ENCODE results near the gene POU2AF3. TPM values are rescaled to one million over a fixed set of nuclear protein-coding genes. Genes with fewer than 3 reads are reported as not detected.

Gene POU2AF3
- polyA plus RNA-seq, 2 of the 4 experiments (the other 2 are of a cell fraction), result 0.63 to 2.9 TPM

DNA sequence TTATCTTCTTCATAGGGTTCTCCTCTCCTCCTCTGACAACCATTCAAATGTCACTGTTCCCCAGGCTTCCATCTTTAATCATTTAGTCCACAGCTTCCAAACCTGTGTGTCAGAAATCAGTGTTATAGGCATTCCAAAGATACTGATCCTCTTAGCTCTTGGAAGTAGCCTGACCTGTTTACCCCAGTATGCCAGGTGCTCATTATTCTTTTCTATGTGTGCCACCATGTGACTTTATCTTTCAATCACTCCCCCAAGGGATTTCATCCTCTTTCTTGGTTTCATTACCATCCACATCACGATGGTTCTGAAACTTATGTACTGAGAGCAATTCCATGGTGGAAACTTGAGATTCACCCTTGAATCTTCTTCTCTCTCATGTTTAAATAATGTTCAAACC is 45.2 kb upstream of the POU2AF3 start (continued):
- TF ChIP-seq ELK1 (IDR thresholded peaks at IDR 0.05; ENCODE audit: low read depth, low read length), result no peak
- TF ChIP-seq HMGXB4 (CRISPR knock-in tag; IDR thresholded peaks at IDR 0.05; ENCODE audit: borderline replicate concordance), result no peak
- TF ChIP-seq CHD4 (IDR thresholded peaks at IDR 0.05; ENCODE audit: borderline replicate concordance), result no peak
- no peak for TF ChIP-seq MAZ (IDR thresholded peaks at IDR 0.05; ENCODE audit: borderline replicate concordance, low read depth, low read length)
- no peak for TF ChIP-seq CBX2 (IDR thresholded peaks at IDR 0.05; ENCODE audit: borderline replicate concordance, low read depth)

DNA sequence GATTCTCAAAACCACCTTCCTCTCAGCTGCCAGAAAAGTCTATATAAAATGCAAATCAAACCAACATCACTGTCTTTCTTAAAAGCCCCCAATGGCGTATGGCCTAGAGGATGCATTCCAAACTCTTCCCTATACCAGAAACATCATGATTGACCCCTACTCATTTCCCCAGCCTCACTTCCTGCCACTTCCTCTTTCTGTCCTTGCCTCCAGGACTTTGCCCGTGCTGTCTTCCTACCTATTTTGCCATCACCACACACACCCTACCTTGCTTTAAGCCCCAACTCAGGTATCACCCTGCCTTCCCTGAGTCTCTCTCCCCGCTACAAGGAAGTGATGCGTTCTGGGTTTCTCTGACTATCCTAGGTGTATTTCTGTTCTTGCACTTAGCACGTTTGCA is 44.7 kb upstream of the POU2AF3 start:
- H3K27ac ChIP-seq, result no peak overlapping the region
- H3K4me1 ChIP-seq, result no peaks in the 10 kb centered on the region
- DNase-seq (ENCODE audit: low read depth in 1 of 2, low spot score in 1 of 2), result no peak
- no peak for ATAC-seq
- 2% methylated on average over 5 of the region's 5 CpGs for WGBS (ENCODE audit: missing lambda C conversion rate)
- TF ChIP-seq RNF2 (IDR thresholded peaks at IDR 0.05; ENCODE audit: borderline replicate concordance, low read depth) (no peak), HOXB5 (CRISPR knock-in tag; IDR thresholded peaks at IDR 0.05) (no peak), SMC3 (IDR thresholded peaks at IDR 0.05) (no peak), JUN (IDR thresholded peaks at IDR 0.05) (no peak), MAFK (IDR thresholded peaks at IDR 0.05; ENCODE audit: partially characterized antibody) (no peak), CHD4 (IDR thresholded peaks at IDR 0.05; ENCODE audit: borderline replicate concordance) (no peak), RARB (CRISPR knock-in tag; IDR thresholded peaks at IDR 0.05) (no peak), GATA3 (IDR thresholded peaks at IDR 0.05; ENCODE audit: borderline replicate concordance) (no peak), KDM1A (IDR thresholded peaks at IDR 0.05; ENCODE audit: low read depth) (no peak), BHLHE40 (IDR thresholded peaks at IDR 0.05; ENCODE audit: low read depth, low read length) (no peak)
- FAIRE-seq, result no peak
- no peak overlapping the region for H3K4me3 ChIP-seq
- ChIA-PET POLR2A (no interaction called here), CTCF (no interaction called here)
- H3K9me3 ChIP-seq, result no peaks in the 10 kb centered on the region
- no peak overlapping the region for H3K4me2 ChIP-seq

GRCh38 chr11:111258046-111258445 is 40.3 kb upstream of the POU2AF3 start:
- WGBS (ENCODE audit: missing lambda C conversion rate), result 32% methylated on average over 4 of the region's 4 CpGs
- TF ChIP-seq KDM1A (IDR thresholded peaks at IDR 0.05; ENCODE audit: low read depth) (no peak), SREBF2 (IDR thresholded peaks at IDR 0.05) (no peak), CHD4 (IDR thresholded peaks at IDR 0.05; ENCODE audit: borderline replicate concordance) (no peak)
- FAIRE-seq, result no peak
- ChIA-PET CTCF (no interaction called here), POLR2A (no interaction called here)
- no peak overlapping the region for H3K4me2 ChIP-seq
- no peaks in the 10 kb centered on the region for H3K9me3 ChIP-seq
- H3K4me1 ChIP-seq, result no peaks in the 10 kb centered on the region
- no peak for ATAC-seq
- DNase-seq (ENCODE audit: low read depth in 1 of 2, low spot score in 1 of 2), result no peak
- H3K4me3 ChIP-seq, result no peak overlapping the region
- no peak overlapping the region for H3K27ac ChIP-seq

DNA sequence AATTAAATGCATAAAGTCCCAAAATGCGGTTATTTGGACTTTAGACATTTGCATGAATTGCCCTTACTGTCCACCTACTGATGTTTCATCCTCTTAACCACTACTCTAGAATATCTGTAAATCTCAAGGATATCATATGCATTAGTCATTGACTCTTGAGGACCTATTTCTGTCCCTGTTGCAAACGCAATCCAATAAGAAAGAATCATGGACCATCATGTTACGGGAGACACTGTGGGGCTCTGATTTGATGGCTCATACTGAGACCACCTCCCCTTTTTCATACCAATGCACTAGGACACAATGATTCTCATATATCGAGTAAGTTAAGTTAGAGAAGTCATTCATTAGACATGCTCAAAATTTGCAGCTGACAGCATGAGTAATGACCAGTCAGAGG is 38.5 kb upstream of the POU2AF3 start:
- FAIRE-seq (no peak), DNase-seq (ENCODE audit: low read depth in 1 of 2, low spot score in 1 of 2) (no peak), ATAC-seq (no peak)
- 11% methylated on average over 4 of the region's 4 CpGs for WGBS (ENCODE audit: missing lambda C conversion rate)
- no peak overlapping the region for H3K27ac ChIP-seq
- no peak overlapping the region for H3K4me3 ChIP-seq
- ChIA-PET POLR2A (no interaction called here), CTCF (interaction anchor here (1.5 kb wide), 1 partner anchor 23 kb away, joined by 3 read pairs; no protein-coding TSS in a partner anchor)
- no peaks in the 10 kb centered on the region for H3K4me1 ChIP-seq
- H3K4me2 ChIP-seq, result no peak overlapping the region
- H3K9me3 ChIP-seq, result no peaks in the 10 kb centered on the region
- no peak for TF ChIP-seq BCL3 (IDR thresholded peaks at IDR 0.05)
- TF ChIP-seq HES2 (IDR thresholded peaks at IDR 0.05), result no peak
- TF ChIP-seq RNF2 (IDR thresholded peaks at IDR 0.05; ENCODE audit: borderline replicate concordance, low read depth), result no peak
- no peak for TF ChIP-seq SREBF2 (IDR thresholded peaks at IDR 0.05)
- no peak for TF ChIP-seq HOXB5 (CRISPR knock-in tag; IDR thresholded peaks at IDR 0.05)
- no peak for TF ChIP-seq TFCP2L1 (CRISPR knock-in tag; IDR thresholded peaks at IDR 0.05)
- TF ChIP-seq HMGXB4 (CRISPR knock-in tag; IDR thresholded peaks at IDR 0.05; ENCODE audit: borderline replicate concordance), result no peak
- TF ChIP-seq NFE2L2 (conservative IDR thresholded peaks at IDR 0.05; ENCODE audit: low read length), result no peak
- TF ChIP-seq CHD4 (IDR thresholded peaks at IDR 0.05; ENCODE audit: borderline replicate concordance), result no peak
- no peak for TF ChIP-seq JUNB (IDR thresholded peaks at IDR 0.05)
- TF ChIP-seq HEYL (CRISPR knock-in tag; IDR thresholded peaks at IDR 0.05), result no peak
- TF ChIP-seq ZNF302 (CRISPR knock-in tag; IDR thresholded peaks at IDR 0.05), result no peak
- TF ChIP-seq PHF8 (IDR thresholded peaks at IDR 0.05; ENCODE audit: borderline replicate concordance, low read depth), result no peak
- TF ChIP-seq FOSL2 (IDR thresholded peaks at IDR 0.05), result no peak
- TF ChIP-seq FOSL2 (CRISPR knock-in tag; IDR thresholded peaks at IDR 0.05), result no peak
- no peak for TF ChIP-seq NR3C1 (IDR thresholded peaks at IDR 0.05)
